ENCODE results near the gene D2HGDH.
"Not testable (repeated sequence)": the region's sequence is repeated elsewhere in the genome, so short reads cannot be mapped to it uniquely, and the experiment has no call there.

DNA sequence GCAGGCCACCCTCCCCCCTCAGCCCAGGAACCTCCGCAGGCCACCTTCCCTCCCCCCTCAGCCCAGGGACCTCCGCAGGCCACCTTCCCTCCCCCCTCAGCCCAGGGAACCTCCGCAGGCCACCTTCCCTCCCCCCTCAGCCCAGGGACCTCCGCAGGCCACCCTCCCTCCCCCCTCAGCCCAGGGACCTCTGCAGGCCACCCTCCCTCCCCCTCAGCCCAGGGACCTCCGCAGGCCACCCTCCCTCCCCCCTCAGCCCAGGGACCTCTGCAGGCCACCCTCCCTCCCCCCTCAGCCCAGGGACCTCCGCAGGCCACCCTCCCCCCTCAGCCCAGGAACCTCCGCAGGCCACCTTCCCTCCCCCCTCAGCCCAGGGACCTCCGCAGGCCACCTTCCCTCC is 71.8 kb downstream of the D2HGDH start:
- not testable (repeated sequence) for TF ChIP-seq POLR2A, SPI1, POLR2AphosphoS5 (IDR thresholded peaks at IDR 0.05; ENCODE audit: low read depth, low read length)
